ENCODE measurements around the gene CALR.

CALR gene

DNA sequence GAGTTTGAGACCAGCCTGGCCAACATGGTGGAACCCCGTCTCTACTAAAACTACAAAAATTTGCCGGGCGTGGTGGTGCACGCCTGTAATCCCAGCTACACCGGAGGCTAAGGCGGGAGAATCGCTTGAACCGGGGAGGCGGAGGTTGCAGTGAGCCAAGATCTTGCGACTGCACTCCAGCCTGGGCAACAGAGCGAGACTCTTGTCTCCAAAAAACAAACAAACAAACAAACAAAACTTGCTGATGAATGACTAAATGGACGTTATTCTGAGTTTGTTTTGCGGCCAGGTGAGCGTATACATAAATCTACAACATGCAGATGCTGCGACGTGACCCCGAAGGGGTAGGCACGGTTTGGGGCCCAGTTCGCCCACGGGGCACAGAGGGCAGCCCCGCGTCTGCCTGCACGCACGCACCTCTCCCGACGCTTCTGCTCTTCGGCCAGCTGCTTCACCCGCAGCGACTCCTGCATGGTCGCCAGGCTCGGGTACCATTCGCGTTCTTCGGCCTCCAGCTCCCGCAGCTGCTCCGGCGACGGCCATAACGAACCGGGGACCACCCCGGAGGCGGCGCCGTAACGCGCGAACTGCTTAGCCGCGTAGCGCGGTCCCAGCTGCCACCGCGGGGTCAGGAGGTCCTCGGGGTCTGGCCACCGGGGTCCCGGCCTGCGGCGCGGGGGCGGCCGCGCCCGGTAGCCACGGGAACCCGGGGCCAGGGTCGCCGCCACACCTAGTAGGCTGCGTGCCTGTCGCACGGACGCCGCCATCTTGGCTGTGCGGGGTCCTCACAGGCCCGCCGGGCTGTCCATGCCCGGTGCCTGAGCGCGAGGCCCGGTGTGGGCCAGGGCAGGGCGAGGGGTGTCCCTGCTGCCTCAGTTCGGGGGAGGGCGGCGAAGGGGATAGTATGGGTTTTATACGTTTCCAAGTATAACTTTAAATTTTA is 18.3 kb downstream of the CALR start, which contains the start of gene GADD45GIP1 (continued):
- TF ChIP-seq ZNF292 (tag by site-specific recombination; IDR thresholded peaks at IDR 0.05; ENCODE audit: borderline replicate concordance, low read depth) (no peak), YY2 (tag by site-specific recombination; IDR thresholded peaks at IDR 0.05) (peak; percentile 97), SCRT2 (tag by site-specific recombination; IDR thresholded peaks at IDR 0.05) (no peak), ZNF701 (tag by site-specific recombination; IDR thresholded peaks at IDR 0.05) (no peak), ZNF610 (tag by site-specific recombination; IDR thresholded peaks at IDR 0.05; ENCODE audit: borderline replicate concordance) (0 out of 2 replicates have a peak, but pooled peaks have one; percentile 34), ZFHX2 (tag by site-specific recombination; conservative IDR thresholded peaks at IDR 0.05) (peak; percentile 57), ZNF2 (tag by site-specific recombination; IDR thresholded peaks at IDR 0.05) (no peak), ZNF561 (tag by site-specific recombination; IDR thresholded peaks at IDR 0.05; ENCODE audit: borderline replicate concordance) (peak; percentile 72; the same call in 1 of the 2 replicates), ZNF548 (tag by site-specific recombination; IDR thresholded peaks at IDR 0.05) (no peak), OSR2 (tag by site-specific recombination; IDR thresholded peaks at IDR 0.05) (no peak), ZNF707 (tag by site-specific recombination; IDR thresholded peaks at IDR 0.05) (no peak), ZNF777 (tag by site-specific recombination; IDR thresholded peaks at IDR 0.05; ENCODE audit: borderline replicate concordance) (no peak; the same call in 1 of the 2 replicates), ZNF19 (tag by site-specific recombination; IDR thresholded peaks at IDR 0.05; ENCODE audit: low read depth) (no peak), ZSCAN30 (tag by site-specific recombination; IDR thresholded peaks at IDR 0.05) (peak; percentile 79), ZBTB8A (tag by site-specific recombination; IDR thresholded peaks at IDR 0.05) (peak; percentile 75), ZNF830 (tag by site-specific recombination; IDR thresholded peaks at IDR 0.05; ENCODE audit: low read depth) (no peak), ZBTB1 (tag by site-specific recombination; IDR thresholded peaks at IDR 0.05) (no peak), ZNF654 (tag by site-specific recombination; IDR thresholded peaks at IDR 0.05; ENCODE audit: low read depth) (no peak), ZNF423 (tag by site-specific recombination; IDR thresholded peaks at IDR 0.05) (no peak), ZNF514 (tag by site-specific recombination; IDR thresholded peaks at IDR 0.05) (no peak), ZNF473 (tag by site-specific recombination; IDR thresholded peaks at IDR 0.05) (no peak)
- TF ChIP-seq, protein P1, sequence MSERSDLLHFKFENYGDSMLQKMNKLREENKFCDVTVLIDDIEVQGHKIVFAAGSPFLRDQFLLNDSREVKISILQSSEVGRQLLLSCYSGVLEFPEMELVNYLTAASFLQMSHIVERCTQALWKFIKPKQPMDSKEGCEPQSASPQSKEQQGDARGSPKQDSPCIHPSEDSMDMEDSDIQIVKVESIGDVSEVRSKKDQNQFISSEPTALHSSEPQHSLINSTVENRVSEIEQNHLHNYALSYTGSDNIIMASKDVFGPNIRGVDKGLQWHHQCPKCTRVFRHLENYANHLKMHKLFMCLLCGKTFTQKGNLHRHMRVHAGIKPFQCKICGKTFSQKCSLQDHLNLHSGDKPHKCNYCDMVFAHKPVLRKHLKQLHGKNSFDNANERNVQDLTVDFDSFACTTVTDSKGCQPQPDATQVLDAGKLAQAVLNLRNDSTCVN (tag by site-specific recombination; optimal IDR thresholded peaks at IDR 0.05): peak; percentile 68
- TF ChIP-seq, protein P2, sequence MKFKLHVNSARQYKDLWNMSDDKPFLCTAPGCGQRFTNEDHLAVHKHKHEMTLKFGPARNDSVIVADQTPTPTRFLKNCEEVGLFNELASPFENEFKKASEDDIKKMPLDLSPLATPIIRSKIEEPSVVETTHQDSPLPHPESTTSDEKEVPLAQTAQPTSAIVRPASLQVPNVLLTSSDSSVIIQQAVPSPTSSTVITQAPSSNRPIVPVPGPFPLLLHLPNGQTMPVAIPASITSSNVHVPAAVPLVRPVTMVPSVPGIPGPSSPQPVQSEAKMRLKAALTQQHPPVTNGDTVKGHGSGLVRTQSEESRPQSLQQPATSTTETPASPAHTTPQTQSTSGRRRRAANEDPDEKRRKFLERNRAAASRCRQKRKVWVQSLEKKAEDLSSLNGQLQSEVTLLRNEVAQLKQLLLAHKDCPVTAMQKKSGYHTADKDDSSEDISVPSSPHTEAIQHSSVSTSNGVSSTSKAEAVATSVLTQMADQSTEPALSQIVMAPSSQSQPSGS (tag by site-specific recombination; IDR thresholded peaks at IDR 0.05; ENCODE audit: low read depth): no peak
- TF ChIP-seq, protein P3, sequence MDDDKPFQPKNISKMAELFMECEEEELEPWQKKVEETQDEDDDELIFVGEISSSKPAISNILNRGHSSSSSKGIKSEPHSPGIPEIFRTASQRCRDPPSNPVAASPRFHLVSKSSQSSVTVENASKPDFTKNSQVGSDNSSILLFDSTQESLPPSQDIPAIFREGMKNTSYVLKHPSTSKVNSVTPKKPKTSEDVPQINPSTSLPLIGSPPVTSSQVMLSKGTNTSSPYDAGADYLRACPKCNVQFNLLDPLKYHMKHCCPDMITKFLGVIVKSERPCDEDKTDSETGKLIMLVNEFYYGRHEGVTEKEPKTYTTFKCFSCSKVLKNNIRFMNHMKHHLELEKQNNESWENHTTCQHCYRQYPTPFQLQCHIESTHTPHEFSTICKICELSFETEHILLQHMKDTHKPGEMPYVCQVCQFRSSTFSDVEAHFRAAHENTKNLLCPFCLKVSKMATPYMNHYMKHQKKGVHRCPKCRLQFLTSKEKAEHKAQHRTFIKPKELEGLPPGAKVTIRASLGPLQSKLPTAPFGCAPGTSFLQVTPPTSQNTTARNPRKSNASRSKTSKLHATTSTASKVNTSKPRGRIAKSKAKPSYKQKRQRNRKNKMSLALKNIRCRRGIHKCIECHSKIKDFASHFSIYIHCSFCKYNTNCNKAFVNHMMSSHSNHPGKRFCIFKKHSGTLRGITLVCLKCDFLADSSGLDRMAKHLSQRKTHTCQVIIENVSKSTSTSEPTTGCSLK (tag by site-specific recombination; IDR thresholded peaks at IDR 0.05): no peak
- TF ChIP-seq, protein P4, sequence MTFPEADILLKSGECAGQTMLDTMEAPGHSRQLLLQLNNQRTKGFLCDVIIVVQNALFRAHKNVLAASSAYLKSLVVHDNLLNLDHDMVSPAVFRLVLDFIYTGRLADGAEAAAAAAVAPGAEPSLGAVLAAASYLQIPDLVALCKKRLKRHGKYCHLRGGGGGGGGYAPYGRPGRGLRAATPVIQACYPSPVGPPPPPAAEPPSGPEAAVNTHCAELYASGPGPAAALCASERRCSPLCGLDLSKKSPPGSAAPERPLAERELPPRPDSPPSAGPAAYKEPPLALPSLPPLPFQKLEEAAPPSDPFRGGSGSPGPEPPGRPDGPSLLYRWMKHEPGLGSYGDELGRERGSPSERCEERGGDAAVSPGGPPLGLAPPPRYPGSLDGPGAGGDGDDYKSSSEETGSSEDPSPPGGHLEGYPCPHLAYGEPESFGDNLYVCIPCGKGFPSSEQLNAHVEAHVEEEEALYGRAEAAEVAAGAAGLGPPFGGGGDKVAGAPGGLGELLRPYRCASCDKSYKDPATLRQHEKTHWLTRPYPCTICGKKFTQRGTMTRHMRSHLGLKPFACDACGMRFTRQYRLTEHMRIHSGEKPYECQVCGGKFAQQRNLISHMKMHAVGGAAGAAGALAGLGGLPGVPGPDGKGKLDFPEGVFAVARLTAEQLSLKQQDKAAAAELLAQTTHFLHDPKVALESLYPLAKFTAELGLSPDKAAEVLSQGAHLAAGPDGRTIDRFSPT (tag by site-specific recombination; IDR thresholded peaks at IDR 0.05): peak; percentile 87
- TF ChIP-seq, protein P5, sequence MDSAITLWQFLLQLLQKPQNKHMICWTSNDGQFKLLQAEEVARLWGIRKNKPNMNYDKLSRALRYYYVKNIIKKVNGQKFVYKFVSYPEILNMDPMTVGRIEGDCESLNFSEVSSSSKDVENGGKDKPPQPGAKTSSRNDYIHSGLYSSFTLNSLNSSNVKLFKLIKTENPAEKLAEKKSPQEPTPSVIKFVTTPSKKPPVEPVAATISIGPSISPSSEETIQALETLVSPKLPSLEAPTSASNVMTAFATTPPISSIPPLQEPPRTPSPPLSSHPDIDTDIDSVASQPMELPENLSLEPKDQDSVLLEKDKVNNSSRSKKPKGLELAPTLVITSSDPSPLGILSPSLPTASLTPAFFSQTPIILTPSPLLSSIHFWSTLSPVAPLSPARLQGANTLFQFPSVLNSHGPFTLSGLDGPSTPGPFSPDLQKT (IDR thresholded peaks at IDR 0.05; ENCODE audit: borderline replicate concordance, low read depth, low read length): no peak
- TF ChIP-seq, protein P6, sequence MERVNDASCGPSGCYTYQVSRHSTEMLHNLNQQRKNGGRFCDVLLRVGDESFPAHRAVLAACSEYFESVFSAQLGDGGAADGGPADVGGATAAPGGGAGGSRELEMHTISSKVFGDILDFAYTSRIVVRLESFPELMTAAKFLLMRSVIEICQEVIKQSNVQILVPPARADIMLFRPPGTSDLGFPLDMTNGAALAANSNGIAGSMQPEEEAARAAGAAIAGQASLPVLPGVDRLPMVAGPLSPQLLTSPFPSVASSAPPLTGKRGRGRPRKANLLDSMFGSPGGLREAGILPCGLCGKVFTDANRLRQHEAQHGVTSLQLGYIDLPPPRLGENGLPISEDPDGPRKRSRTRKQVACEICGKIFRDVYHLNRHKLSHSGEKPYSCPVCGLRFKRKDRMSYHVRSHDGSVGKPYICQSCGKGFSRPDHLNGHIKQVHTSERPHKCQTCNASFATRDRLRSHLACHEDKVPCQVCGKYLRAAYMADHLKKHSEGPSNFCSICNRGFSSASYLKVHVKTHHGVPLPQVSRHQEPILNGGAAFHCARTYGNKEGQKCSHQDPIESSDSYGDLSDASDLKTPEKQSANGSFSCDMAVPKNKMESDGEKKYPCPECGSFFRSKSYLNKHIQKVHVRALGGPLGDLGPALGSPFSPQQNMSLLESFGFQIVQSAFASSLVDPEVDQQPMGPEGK (tag by site-specific recombination; IDR thresholded peaks at IDR 0.05): peak; percentile 78
